Nephron progenitor cell (in vitro differentiated cells): Measurements from ENCODE around the gene LIPN.

Source experiments
- DNase-seq: peaks from one replicate; pipeline ENCODE4 v3.0.0; 2021
- H3K27ac Mint-ChIP-seq: 2 replicates; pipeline ENCODE4 v1.8.0; 2021; ENCODE audit warnings: mild to moderate bottlenecking, moderate library complexity, mixed read lengths
- H3K27me3 Mint-ChIP-seq: 2 replicates; pipeline ENCODE4 v1.8.0; 2021; ENCODE audit warnings: mild to moderate bottlenecking, low read depth, mixed read lengths; ENCODE audit not compliant: poor library complexity
- H3K36me3 Mint-ChIP-seq: 2 replicates; pipeline ENCODE4 v1.8.0; 2021; ENCODE audit warnings: low read depth, mixed read lengths
- H3K4me1 Mint-ChIP-seq: 2 replicates; pipeline ENCODE4 v1.8.0; 2021; ENCODE audit warnings: mixed read lengths
- H3K4me3 Mint-ChIP-seq: 2 replicates; pipeline ENCODE4 v1.8.0; 2021; ENCODE audit warnings: mild to moderate bottlenecking, moderate library complexity, mixed read lengths
- H3K9me3 Mint-ChIP-seq: 2 replicates; pipeline ENCODE4 v1.8.0; 2021; ENCODE audit warnings: mild to moderate bottlenecking, moderate library complexity, mixed read lengths
- CTCF ChIP-seq: fragments of 200-600 bp; sonication (generic); IDR thresholded peaks from 2 replicates; pipeline ENCODE4 v1.5.0; 2021; ENCODE audit warnings: antibody characterized with exemption

The LIPN gene

GRCh38 chr10:88819290-88819689 is 59.5 kb downstream of the LIPN start:
- TF ChIP-seq CTCF = no peak
- H3K27me3 Mint-ChIP-seq = peaks cover 10% of the 10 kb centered on the region
- H3K4me1 Mint-ChIP-seq = no peaks in the 10 kb centered on the region
- no peak overlapping the region for H3K4me3 Mint-ChIP-seq
- DNase-seq = no peak
- H3K9me3 Mint-ChIP-seq = no peaks in the 10 kb centered on the region
- no peaks in the 10 kb centered on the region for H3K36me3 Mint-ChIP-seq
- no peak overlapping the region for H3K27ac Mint-ChIP-seq

DNA sequence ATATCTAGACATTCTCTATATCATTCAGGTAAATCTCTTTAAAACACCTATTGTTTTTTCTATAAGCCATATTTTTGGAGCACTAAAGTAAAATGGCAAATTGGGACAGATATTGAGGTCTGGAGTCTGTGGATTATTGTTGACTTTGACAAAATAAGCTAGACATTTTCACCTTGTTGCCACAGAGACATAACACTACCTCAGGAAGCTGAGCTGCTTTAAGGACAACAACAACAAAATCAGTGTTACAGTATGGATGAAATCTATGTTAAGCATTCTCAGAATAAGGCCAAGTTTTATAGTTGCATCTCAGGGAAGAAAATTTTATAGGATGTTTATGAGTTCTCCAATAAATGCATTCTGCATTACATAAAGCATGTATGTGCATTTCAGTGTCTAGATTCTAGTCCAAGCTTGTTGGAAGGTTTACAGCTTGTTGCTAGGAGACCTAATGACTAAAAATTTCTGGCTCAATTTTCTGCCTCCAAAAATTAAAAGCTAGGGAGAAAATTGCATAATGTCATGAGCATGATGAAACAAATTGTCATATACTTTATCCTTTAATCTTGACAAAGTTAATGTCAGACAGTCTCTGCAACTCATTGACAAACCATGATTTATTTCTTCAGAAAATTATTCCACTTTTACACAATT is 61.1 kb downstream of the LIPN start:
- H3K36me3 Mint-ChIP-seq = no peaks in the 10 kb centered on the region
- DNase-seq = no peak
- H3K9me3 Mint-ChIP-seq = no peaks in the 10 kb centered on the region

GRCh38 chr10:88826388-88826787 is 66.6 kb downstream of the LIPN start:
- Mint-ChIP-seq H3K27me3 (peaks cover 4% of the 10 kb centered on the region), H3K4me1 (no peaks in the 10 kb centered on the region)
- TF ChIP-seq CTCF = no peak

More for the DNA sequence above, 61.1 kb downstream of the LIPN start:
- no peak overlapping the region for H3K4me3 Mint-ChIP-seq
- H3K27ac Mint-ChIP-seq = no peak overlapping the region
- TF ChIP-seq CTCF = no peak
- H3K27me3 Mint-ChIP-seq = peaks cover 7% of the 10 kb centered on the region
- H3K4me1 Mint-ChIP-seq = no peaks in the 10 kb centered on the region

GRCh38 chr10:88827671-88828070 is 67.9 kb downstream of the LIPN start:
- H3K4me3 Mint-ChIP-seq = no peak overlapping the region
- H3K36me3 Mint-ChIP-seq = no peaks in the 10 kb centered on the region
- no peak for DNase-seq
- no peaks in the 10 kb centered on the region for H3K4me1 Mint-ChIP-seq
- H3K9me3 Mint-ChIP-seq = no peaks in the 10 kb centered on the region
- H3K27me3 Mint-ChIP-seq = peaks cover 4% of the 10 kb centered on the region
- no peak overlapping the region for H3K27ac Mint-ChIP-seq
- TF ChIP-seq CTCF = no peak

More at GRCh38 chr10:88826388-88826787, 66.6 kb downstream of the LIPN start:
- no peak for DNase-seq
- Mint-ChIP-seq H3K36me3 (no peaks in the 10 kb centered on the region), H3K27ac (no peak overlapping the region), H3K9me3 (no peaks in the 10 kb centered on the region), H3K4me3 (no peak overlapping the region)

DNA sequence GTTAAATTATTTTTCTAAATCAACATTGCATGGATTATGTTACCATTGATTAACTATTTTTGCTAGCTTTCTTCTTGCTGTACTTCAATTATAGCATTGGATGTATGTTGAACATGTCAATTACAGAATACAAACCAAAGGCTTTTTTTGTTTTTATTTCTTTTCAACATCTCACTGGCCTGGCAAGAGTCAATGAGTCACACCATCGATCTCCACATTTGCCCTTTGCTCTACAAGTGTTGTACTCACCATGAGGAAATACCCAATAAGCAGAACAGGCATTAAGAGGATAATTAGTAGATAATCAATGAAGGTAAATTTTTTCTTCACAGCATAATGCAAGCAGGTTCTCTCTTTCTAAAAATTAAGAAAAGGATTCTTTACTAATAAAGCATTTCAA is 68.5 kb downstream of the LIPN start:
- Mint-ChIP-seq H3K9me3 (no peaks in the 10 kb centered on the region), H3K27me3 (peaks cover 4% of the 10 kb centered on the region), H3K4me1 (no peaks in the 10 kb centered on the region), H3K4me3 (no peak overlapping the region), H3K36me3 (no peaks in the 10 kb centered on the region), H3K27ac (no peak overlapping the region)
- TF ChIP-seq CTCF = no peak
- no peak for DNase-seq
